ENCODE results near the gene EXOSC9.

Gene EXOSC9

GRCh38 chr4:121760205-121760604, 40.9 kb upstream of the EXOSC9 start:
- H2AFZ ChIP-seq (ENCODE audit: low read length): no peak overlapping the region
- H3K4me1 ChIP-seq (ENCODE audit: insufficient read depth, low read length, severe bottlenecking): no peaks in the 10 kb centered on the region

GRCh38 chr4:121764303-121764701, 36.8 kb upstream of the EXOSC9 start:
- Histone ChIP-seq H3F3A (ENCODE audit: insufficient read depth, low read length) (no peaks in the 10 kb centered on the region), H3K9me2 (ENCODE audit: low read depth, low read length) (no peaks in the 10 kb centered on the region), H3K4me3 (ENCODE audit: low read depth, low read length, poor library complexity, severe bottlenecking) (no peak overlapping the region), H3K9ac (ENCODE audit: low read length) (no peak overlapping the region), H3K79me2 (ENCODE audit: insufficient read depth, low read length) (no peaks in the 10 kb centered on the region), H3K9me3 (ENCODE audit: low read length) (no peaks in the 10 kb centered on the region), H3K36me3 (ENCODE audit: insufficient read depth, low read length) (no peaks in the 10 kb centered on the region), H3K4me2 (ENCODE audit: low read length) (no peak overlapping the region), H3K4me1 (ENCODE audit: insufficient read depth, low read length, severe bottlenecking) (no peaks in the 10 kb centered on the region), H2AFZ (ENCODE audit: low read length) (no peak overlapping the region), H3K27ac (ENCODE audit: low read depth, low read length, poor library complexity, severe bottlenecking) (no peak overlapping the region), H3K27me3 (ENCODE audit: insufficient read depth, low read length) (no peaks in the 10 kb centered on the region), H4K20me1 (ENCODE audit: insufficient read depth, low read length) (no peaks in the 10 kb centered on the region)
- no peak for TF ChIP-seq EZH2 (IDR thresholded peaks at IDR 0.05; ENCODE audit: borderline replicate concordance, low read length)
- no peak for TF ChIP-seq CTCF (IDR thresholded peaks at IDR 0.05; ENCODE audit: low read length)

More at GRCh38 chr4:121760205-121760604, 40.9 kb upstream of the EXOSC9 start:
- Histone ChIP-seq H3K79me2 (ENCODE audit: insufficient read depth, low read length) (no peaks in the 10 kb centered on the region), H3K4me2 (ENCODE audit: low read length) (no peak overlapping the region), H3K9me2 (ENCODE audit: low read depth, low read length) (no peaks in the 10 kb centered on the region), H3K9me3 (ENCODE audit: low read length) (no peaks in the 10 kb centered on the region), H3K27ac (ENCODE audit: low read depth, low read length, poor library complexity, severe bottlenecking) (no peak overlapping the region), H4K20me1 (ENCODE audit: insufficient read depth, low read length) (no peaks in the 10 kb centered on the region), H3K27me3 (ENCODE audit: insufficient read depth, low read length) (no peaks in the 10 kb centered on the region), H3K9ac (ENCODE audit: low read length) (no peak overlapping the region), H3K4me3 (ENCODE audit: low read depth, low read length, poor library complexity, severe bottlenecking) (no peak overlapping the region), H3F3A (ENCODE audit: insufficient read depth, low read length) (no peaks in the 10 kb centered on the region), H3K36me3 (ENCODE audit: insufficient read depth, low read length) (no peaks in the 10 kb centered on the region)
- TF ChIP-seq EZH2 (IDR thresholded peaks at IDR 0.05; ENCODE audit: borderline replicate concordance, low read length) (no peak), CTCF (IDR thresholded peaks at IDR 0.05; ENCODE audit: low read length) (no peak)

- H3K9ac ChIP-seq (ENCODE audit: low read length): no peak within 1 kb of the TSS
Observed at GRCh38 chr4:121764702-121765367, 36.3 kb upstream of the EXOSC9 start, which contains the start of gene SMIM43. SMIM43 (minus strand) TSS chr4:121765164; CDS start chr4:121765105, 59 bp downstream.

More at GRCh38 chr4:121764702-121765367, 36.3 kb upstream of the EXOSC9 start, which contains the start of gene SMIM43:
- H3K4me3 ChIP-seq (ENCODE audit: low read depth, low read length, poor library complexity, severe bottlenecking): no peak within 1 kb of the TSS
- no peaks in the 10 kb centered on the region for H3K79me2 ChIP-seq (ENCODE audit: insufficient read depth, low read length)
- no peaks in the 10 kb centered on the region for H3K36me3 ChIP-seq (ENCODE audit: insufficient read depth, low read length)
- H2AFZ ChIP-seq (ENCODE audit: low read length): no peak within 1 kb of the TSS
- H3K4me1 ChIP-seq (ENCODE audit: insufficient read depth, low read length, severe bottlenecking): no peaks in the 10 kb centered on the region
- no peak within 1 kb of the TSS for H3K4me2 ChIP-seq (ENCODE audit: low read length)
- no peaks in the 10 kb centered on the region for H3K9me2 ChIP-seq (ENCODE audit: low read depth, low read length)
- no peak within 1 kb of the TSS for H3K27ac ChIP-seq (ENCODE audit: low read depth, low read length, poor library complexity, severe bottlenecking)
- no peak for TF ChIP-seq EZH2 (IDR thresholded peaks at IDR 0.05; ENCODE audit: borderline replicate concordance, low read length)
- TF ChIP-seq CTCF (IDR thresholded peaks at IDR 0.05; ENCODE audit: low read length): no peak
- no peaks in the 10 kb centered on the region for H3F3A ChIP-seq (ENCODE audit: insufficient read depth, low read length)
- H3K27me3 ChIP-seq (ENCODE audit: insufficient read depth, low read length): no peaks in the 10 kb centered on the region
- no peaks in the 10 kb centered on the region for H3K9me3 ChIP-seq (ENCODE audit: low read length)
- H4K20me1 ChIP-seq (ENCODE audit: insufficient read depth, low read length): no peaks in the 10 kb centered on the region

Data from OCI-LY1 (cell line).